ENCODE measurements around the gene GPC6. TPM values are rescaled to one million over a fixed set of nuclear protein-coding genes. Genes with fewer than 3 reads are reported as not detected.

The GPC6 gene
- total and polyA plus RNA-seq, 2 donors (not counting 1 experiment from before 2014, with no cell fraction given), result not detected

GRCh38 chr13:93352616-93353015, 126.0 kb downstream of the GPC6 start:
- H3K4me1 ChIP-seq (ENCODE audit: control insufficient read depth in 2 of 2, insufficient read depth in 2 of 2, low read length in 2 of 2), result no peaks in the 10 kb centered on the region
- intact Hi-C loops (cut with micrococcal nuclease), result no loop called here
- no peak overlapping the region for H2AFZ ChIP-seq (ENCODE audit: insufficient read depth, low read depth, low read length, poor library complexity, severe bottlenecking)
- TF ChIP-seq, protein P1, sequence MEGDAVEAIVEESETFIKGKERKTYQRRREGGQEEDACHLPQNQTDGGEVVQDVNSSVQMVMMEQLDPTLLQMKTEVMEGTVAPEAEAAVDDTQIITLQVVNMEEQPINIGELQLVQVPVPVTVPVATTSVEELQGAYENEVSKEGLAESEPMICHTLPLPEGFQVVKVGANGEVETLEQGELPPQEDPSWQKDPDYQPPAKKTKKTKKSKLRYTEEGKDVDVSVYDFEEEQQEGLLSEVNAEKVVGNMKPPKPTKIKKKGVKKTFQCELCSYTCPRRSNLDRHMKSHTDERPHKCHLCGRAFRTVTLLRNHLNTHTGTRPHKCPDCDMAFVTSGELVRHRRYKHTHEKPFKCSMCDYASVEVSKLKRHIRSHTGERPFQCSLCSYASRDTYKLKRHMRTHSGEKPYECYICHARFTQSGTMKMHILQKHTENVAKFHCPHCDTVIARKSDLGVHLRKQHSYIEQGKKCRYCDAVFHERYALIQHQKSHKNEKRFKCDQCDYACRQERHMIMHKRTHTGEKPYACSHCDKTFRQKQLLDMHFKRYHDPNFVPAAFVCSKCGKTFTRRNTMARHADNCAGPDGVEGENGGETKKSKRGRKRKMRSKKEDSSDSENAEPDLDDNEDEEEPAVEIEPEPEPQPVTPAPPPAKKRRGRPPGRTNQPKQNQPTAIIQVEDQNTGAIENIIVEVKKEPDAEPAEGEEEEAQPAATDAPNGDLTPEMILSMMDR (IDR thresholded peaks at IDR 0.05), result no peak
- no peak for TF ChIP-seq EZH2 (IDR thresholded peaks at IDR 0.05; ENCODE audit: borderline replicate concordance, insufficient read depth, low read depth, low read length, poor library complexity, severe bottlenecking)
- no peak overlapping the region for H3K9ac ChIP-seq (ENCODE audit: low read length)
- ChIA-PET CTCF (no interaction called here), POLR2A (no interaction called here)
- H3K4me3 Mint-ChIP-seq, result no peak overlapping the region
- ATAC-seq (ENCODE audit: low read depth), result no peak
- no peak overlapping the region for H3K27ac Mint-ChIP-seq
- no peaks in the 10 kb centered on the region for H3K36me3 ChIP-seq (replicated peaks in 1 of 2; ENCODE audit: control extremely low read depth in 1 of 2, control insufficient read depth in 1 of 2, extremely low read depth in 1 of 2, insufficient read depth in 2 of 2, low read length in 1 of 2)
- no peak overlapping the region for H3K4me3 ChIP-seq (ENCODE audit: control extremely low read depth in 1 of 5, extremely low read depth in 1 of 5, insufficient read depth in 1 of 5, low read depth in 2 of 5, low read length in 4 of 5)
- H3K27ac ChIP-seq (ENCODE audit: low read length in 2 of 2), result no peak overlapping the region
- DNase-seq, result no peak
- H4K20me1 ChIP-seq (ENCODE audit: control insufficient read depth, insufficient read depth, low read length, poor library complexity, severe bottlenecking), result no peaks in the 10 kb centered on the region
- H3K27me3 Mint-ChIP-seq, result no peaks in the 10 kb centered on the region
- H3K4me1 Mint-ChIP-seq, result no peaks in the 10 kb centered on the region
- WGBS (ENCODE audit: insufficient coverage), result 90% methylated on average over 2 of the region's 4 CpGs
- peaks cover 0 to 2% (median 2%) of the 10 kb centered on the region in 3 donors for H3K9me3 ChIP-seq (ENCODE audit: control extremely low read depth in 1 of 3, control insufficient read depth in 2 of 3, insufficient read depth in 1 of 3, low read length in 2 of 3)
- H3K79me2 ChIP-seq (ENCODE audit: control insufficient read depth, insufficient read depth, low read length), result no peaks in the 10 kb centered on the region
- no peaks in the 10 kb centered on the region for H3K27me3 ChIP-seq (replicated peaks in 1 of 4; ENCODE audit: control extremely low read depth in 1 of 4, control insufficient read depth in 3 of 4, insufficient read depth in 4 of 4, low read length in 3 of 4)
- H3K4me2 ChIP-seq (replicated peaks; ENCODE audit: low read depth, low read length, poor library complexity, severe bottlenecking), result no peak overlapping the region
- H3K9me3 Mint-ChIP-seq (ENCODE audit: insufficient read depth), result peaks cover 4% of the 10 kb centered on the region

- no peaks in the 10 kb centered on the region for H3K27me3 ChIP-seq (replicated peaks in 1 of 4; ENCODE audit: control extremely low read depth in 1 of 4, control insufficient read depth in 3 of 4, insufficient read depth in 4 of 4, low read length in 3 of 4)
- no peaks in the 10 kb centered on the region for H3K4me1 Mint-ChIP-seq
- intact Hi-C loops (cut with micrococcal nuclease), result no loop called here
- H3K9ac ChIP-seq (ENCODE audit: low read length), result no peak overlapping the region
- no peak overlapping the region for H3K4me2 ChIP-seq (replicated peaks; ENCODE audit: low read depth, low read length, poor library complexity, severe bottlenecking)
- no peak overlapping the region for H3K27ac ChIP-seq (ENCODE audit: low read length in 2 of 2)
- CTCF ChIA-PET, result no interaction called here
- no peaks in the 10 kb centered on the region for H4K20me1 ChIP-seq (ENCODE audit: control insufficient read depth, insufficient read depth, low read length, poor library complexity, severe bottlenecking)
- no peaks in the 10 kb centered on the region for H3K4me1 ChIP-seq (ENCODE audit: control insufficient read depth in 2 of 2, insufficient read depth in 2 of 2, low read length in 2 of 2)
- H3K9me3 ChIP-seq (ENCODE audit: control extremely low read depth in 1 of 3, control insufficient read depth in 2 of 3, insufficient read depth in 1 of 3, low read length in 2 of 3), result peaks cover 0 to 2% (median 2%) of the 10 kb centered on the region in 3 donors
- POLR2A ChIA-PET, result no interaction called here
- DNase-seq, result no peak
- H3K4me3 Mint-ChIP-seq, result no peak overlapping the region
- H3K79me2 ChIP-seq (ENCODE audit: control insufficient read depth, insufficient read depth, low read length), result no peaks in the 10 kb centered on the region
- H3K4me3 ChIP-seq (ENCODE audit: control extremely low read depth in 1 of 5, extremely low read depth in 1 of 5, insufficient read depth in 1 of 5, low read depth in 2 of 5, low read length in 4 of 5), result no peak overlapping the region
- no peak overlapping the region for H3K27ac Mint-ChIP-seq
- WGBS (ENCODE audit: insufficient coverage), result 86% methylated on average over 2 of the region's 3 CpGs
- H3K9me3 Mint-ChIP-seq (ENCODE audit: insufficient read depth), result peaks cover 4% of the 10 kb centered on the region
- no peaks in the 10 kb centered on the region for H3K27me3 Mint-ChIP-seq
- H3K36me3 ChIP-seq (replicated peaks in 1 of 2; ENCODE audit: control extremely low read depth in 1 of 2, control insufficient read depth in 1 of 2, extremely low read depth in 1 of 2, insufficient read depth in 2 of 2, low read length in 1 of 2), result no peaks in the 10 kb centered on the region
- TF ChIP-seq, protein P1 (IDR thresholded peaks at IDR 0.05), result no peak
- TF ChIP-seq EZH2 (IDR thresholded peaks at IDR 0.05; ENCODE audit: borderline replicate concordance, insufficient read depth, low read depth, low read length, poor library complexity, severe bottlenecking), result no peak
- no peak overlapping the region for H2AFZ ChIP-seq (ENCODE audit: insufficient read depth, low read depth, low read length, poor library complexity, severe bottlenecking)
- no peak for ATAC-seq (ENCODE audit: low read depth)
Measured at GRCh38 chr13:93355094-93355493, 128.5 kb downstream of the GPC6 start.

All from B cell (primary cell).